Panc1 (cell line): ENCODE measurements around the gene CYP11A1. TPM values are rescaled to one million over a fixed set of nuclear protein-coding genes. Genes with fewer than 3 reads are reported as not detected.

Source experiments
- ATAC-seq: fragments of 200-7000 bp; cut with Tn5 transposase; 2 replicates; pipeline ENCODE4 v1.9.1; 2020; ENCODE audit warnings: mild to moderate bottlenecking, moderate library complexity
- BruUV-seq: library from RNA; stranded (reverse); fragments of 400-500 nt; replicated peaks from 2 replicates; lab custom pipeline; 2021; lab: Mats Ljungman, UMichigan
- CTCF ChIA-PET: fragments of 300-600 bp; sonication (Branson Sonifier 250); formaldehyde crosslinking; loops from one replicate; lab custom pipeline; 2022; ENCODE audit warnings: antibody characterized with exemption; lab: Charles Lee
- POLR2A ChIA-PET: fragments of 300-600 bp; sonication (Branson Sonifier 250); formaldehyde crosslinking; loops from one replicate; lab custom pipeline; 2022; ENCODE audit warnings: antibody characterized with exemption; lab: Charles Lee
- DNase-seq: peaks from one replicate; pipeline ENCODE4 v3.0.0-alpha.2; 2010; ENCODE audit warnings: low read depth, low spot score
- H3K27ac ChIP-seq: 2 replicates; pipeline ENCODE4 v1.5.1; 2011; ENCODE audit warnings: mild to moderate bottlenecking, low read length, inconsistent platforms
- H3K27me3 ChIP-seq: fragments of 200-500 bp; sonication (Bioruptor generic); 2 replicates; pipeline ENCODE4 v1.6.0; 2014; ENCODE audit warnings: low read length, inconsistent platforms; ENCODE audit not compliant: control insufficient read depth, insufficient read depth
- H3K36me3 ChIP-seq: fragments of 200-500 bp; sonication (Bioruptor generic); 2 replicates; pipeline ENCODE4 v1.5.1; 2014; ENCODE audit warnings: inconsistent platforms, mild to moderate bottlenecking, low read length, moderate library complexity; ENCODE audit not compliant: control insufficient read depth, insufficient read depth
- H3K4me1 ChIP-seq: 2 replicates; pipeline ENCODE4 v1.5.1; 2011; ENCODE audit warnings: inconsistent platforms, mild to moderate bottlenecking, low read length, moderate library complexity; ENCODE audit not compliant: control insufficient read depth, insufficient read depth
- H3K4me3 ChIP-seq, 2 experiments: 2 replicates each; pipeline ENCODE4 v1.5.1; 2011 to 2012; ENCODE audit warnings: low read depth in 2 of 2, low read length in 2 of 2, mild to moderate bottlenecking in 2 of 2, inconsistent platforms in 1 of 2, moderate library complexity in 1 of 2
- H3K9me3 ChIP-seq: fragments of 200-500 bp; sonication (Bioruptor generic); 2 replicates; pipeline ENCODE4 v1.5.1; 2014; ENCODE audit warnings: low read depth, mild to moderate bottlenecking, inconsistent platforms, low read length, moderate library complexity; ENCODE audit not compliant: control insufficient read depth, insufficient read depth
- CTCF ChIP-seq: fragments of 450-650 bp; IDR thresholded peaks from 2 replicates; pipeline ENCODE4 v1.5.1; 2017; ENCODE audit warnings: mild to moderate bottlenecking
- POLR2AphosphoS5 ChIP-seq: IDR thresholded peaks from 2 replicates; pipeline ENCODE4 v1.6.1; 2012; ENCODE audit warnings: mild to moderate bottlenecking, low read depth, low read length, moderate library complexity
- REST ChIP-seq, 2 experiments: IDR thresholded peaks; 2 replicates each; pipeline ENCODE4 v1.6.1; 2011 to 2012; ENCODE audit warnings: low read depth in 2 of 2, control low read depth in 1 of 2, low read length in 1 of 2, mild to moderate bottlenecking in 1 of 2, moderate library complexity in 1 of 2; ENCODE audit not compliant: insufficient read depth in 1 of 2
- SIN3A ChIP-seq: IDR thresholded peaks from 2 replicates; pipeline ENCODE4 v1.6.1; 2012; ENCODE audit warnings: low read depth, mild to moderate bottlenecking, low read length, moderate library complexity, borderline replicate concordance; ENCODE audit not compliant: insufficient read depth
- TCF7L2 ChIP-seq: IDR thresholded peaks from 2 replicates; pipeline ENCODE4 v1.6.1; 2011; ENCODE audit warnings: mild to moderate bottlenecking, low read depth, low read length, inconsistent platforms
- in situ Hi-C: cut with HindIII; loops from 2 replicates; pipeline ENCODE4 v1.10.0; 2016; ENCODE audit warnings: low sequenced_read_pairs, low pct_unique_long_range_greater_than_20kb
- intact Hi-C: fragments of 100-400 bp; cut with micrococcal nuclease; formaldehyde crosslinking; loops from one replicate; pipeline ENCODE4 v1.10.0; 2022; ENCODE audit not compliant: unreplicated experiment
- total RNA-seq: library from RNA; stranded (reverse); gene quantifications from one replicate; pipeline ENCODE4 v1.2.1, GENCODE V29; 2021; ENCODE audit not compliant: unreplicated experiment

CYP11A1 gene
- total RNA-seq, 1 experiment from 2014 or later: 0.57 TPM

- TF ChIP-seq REST (IDR thresholded peaks at IDR 0.05; ENCODE audit: insufficient read depth in 1 of 2, low read depth in 2 of 2, low read length in 1 of 2) (no peak), TCF7L2 (no peak), CTCF (no peak), SIN3A (no peak), POLR2AphosphoS5 (no peak)
- Histone ChIP-seq H3K27me3 (no peaks in the 10 kb centered on the region), H3K27ac (peak overlapping the region; percentile 65), H3K36me3 (no peaks in the 10 kb centered on the region), H3K4me1 (peaks cover 18% of the 10 kb centered on the region), H3K4me3 (no peak overlapping the region), H3K9me3 (no peaks in the 10 kb centered on the region)
- in situ Hi-C loops: no loop called here
- ChIA-PET CTCF (no interaction called here), POLR2A (no interaction called here)
- DNase-seq: no peak
- BruUV-seq: no TSS peak
- ATAC-seq: peak; percentile 88
- intact Hi-C loops: no loop called here
These were observed 39.7 kb upstream of the CYP11A1 start for GRCh38 chr15:74406992-74407705.

- no peak for ATAC-seq
- peak overlapping the region; percentile 65 for H3K27ac ChIP-seq
- intact Hi-C loops: no loop called here
- H3K9me3 ChIP-seq: no peaks in the 10 kb centered on the region
- in situ Hi-C loops: no loop called here
- H3K4me1 ChIP-seq: peaks cover 18% of the 10 kb centered on the region
- no peak for DNase-seq
- no peaks in the 10 kb centered on the region for H3K27me3 ChIP-seq
- ChIA-PET CTCF (no interaction called here), POLR2A (no interaction called here)
- BruUV-seq: no TSS peak
- no peaks in the 10 kb centered on the region for H3K36me3 ChIP-seq
- TF ChIP-seq TCF7L2 (no peak), CTCF (no peak), SIN3A (no peak), REST (IDR thresholded peaks at IDR 0.05; ENCODE audit: insufficient read depth in 1 of 2, low read depth in 2 of 2, low read length in 1 of 2) (no peak), POLR2AphosphoS5 (no peak)
- H3K4me3 ChIP-seq: no peak overlapping the region
These were observed 39.1 kb upstream of the CYP11A1 start for GRCh38 chr15:74406517-74406916.
